ENCODE results near the gene LSM12. TPM values are rescaled to one million over a fixed set of nuclear protein-coding genes. Genes with fewer than 3 reads are reported as not detected.
A peak's percentile ranks its signal among the peaks of the same experiment; 100 is the strongest.

The LSM12 gene
- total RNA-seq (2014; rRNA removed; shearing (Covaris generic)), result 57.1 and 72.5 TPM in 2 replicates

DNA sequence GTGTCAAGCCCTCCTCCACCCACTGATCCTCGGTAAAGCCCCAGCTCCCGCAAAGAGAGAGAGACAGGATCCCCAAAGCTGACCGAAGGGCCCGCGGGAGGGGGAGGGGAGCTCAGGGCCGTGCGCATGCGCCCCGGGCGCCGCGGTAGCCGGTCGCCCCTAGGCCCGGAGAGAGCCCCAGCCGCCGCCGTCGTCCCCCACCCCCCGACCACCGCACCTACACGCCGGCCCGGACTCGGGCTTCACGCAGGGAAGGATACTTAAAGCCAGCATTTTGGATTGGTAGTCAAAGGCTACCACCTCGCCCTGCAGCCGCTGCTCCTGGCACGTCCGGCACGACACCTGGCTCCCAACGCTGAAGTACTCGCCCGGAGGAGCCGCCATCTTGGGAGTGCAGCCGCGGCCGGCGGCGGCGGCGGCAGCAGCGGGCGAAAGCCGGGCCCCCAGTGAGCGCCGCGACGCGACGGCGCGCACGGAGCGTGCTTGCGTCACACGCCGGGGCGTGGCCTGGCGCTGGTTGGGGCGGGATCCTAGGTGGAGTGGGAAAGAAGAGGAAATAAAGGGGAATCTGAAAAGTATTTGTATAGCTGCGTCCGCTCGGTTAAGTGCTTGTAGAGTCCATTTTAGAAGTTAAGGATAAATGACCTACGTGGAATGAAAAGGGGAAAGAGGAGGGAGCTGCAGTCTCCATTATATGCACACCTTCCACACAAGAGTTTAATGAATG lies at the start of gene LSM12:
TSS of gene LSM12 (minus strand) at position 468 of the 727 bp plus-strand sequence. CDS start at position 384, 84 bp downstream.

DNA sequence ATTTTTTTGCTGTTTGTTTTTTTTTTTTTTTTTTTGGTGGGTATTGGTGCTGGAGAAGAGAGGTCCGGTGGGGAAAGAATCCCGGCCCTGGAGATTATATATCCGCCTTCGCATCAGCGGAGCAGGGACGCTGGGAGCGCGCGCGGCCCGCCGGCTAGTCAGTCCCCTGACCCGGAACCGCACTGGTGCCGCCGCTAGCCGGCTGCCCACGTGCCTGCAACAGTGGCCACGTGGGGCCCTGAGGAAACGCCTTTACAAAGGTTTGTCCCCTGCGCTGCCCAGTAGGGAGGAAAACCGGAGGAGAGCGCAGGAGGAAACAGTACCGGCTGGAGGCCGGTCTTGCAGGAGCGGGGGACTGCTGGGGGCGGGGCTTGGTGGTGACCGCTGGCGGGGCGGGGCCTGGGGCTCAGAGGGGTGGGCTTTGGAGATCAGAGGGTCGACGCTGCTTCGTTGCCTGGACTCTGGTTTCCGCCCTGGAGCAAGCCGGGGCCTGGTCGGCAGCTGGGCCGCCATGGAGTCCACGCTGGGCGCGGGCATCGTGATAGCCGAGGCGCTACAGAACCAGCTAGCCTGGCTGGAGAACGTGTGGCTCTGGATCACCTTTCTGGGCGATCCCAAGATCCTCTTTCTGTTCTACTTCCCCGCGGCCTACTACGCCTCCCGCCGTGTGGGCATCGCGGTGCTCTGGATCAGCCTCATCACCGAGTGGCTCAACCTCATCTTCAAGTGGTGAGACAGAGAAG lies 4.2 kb upstream of the LSM12 start, which contains the start of gene G6PC3:
TSS of gene G6PC3 (plus strand) at position 281 of the 743 bp plus-strand sequence. CDS start at position 512, 231 bp downstream.

DNA sequence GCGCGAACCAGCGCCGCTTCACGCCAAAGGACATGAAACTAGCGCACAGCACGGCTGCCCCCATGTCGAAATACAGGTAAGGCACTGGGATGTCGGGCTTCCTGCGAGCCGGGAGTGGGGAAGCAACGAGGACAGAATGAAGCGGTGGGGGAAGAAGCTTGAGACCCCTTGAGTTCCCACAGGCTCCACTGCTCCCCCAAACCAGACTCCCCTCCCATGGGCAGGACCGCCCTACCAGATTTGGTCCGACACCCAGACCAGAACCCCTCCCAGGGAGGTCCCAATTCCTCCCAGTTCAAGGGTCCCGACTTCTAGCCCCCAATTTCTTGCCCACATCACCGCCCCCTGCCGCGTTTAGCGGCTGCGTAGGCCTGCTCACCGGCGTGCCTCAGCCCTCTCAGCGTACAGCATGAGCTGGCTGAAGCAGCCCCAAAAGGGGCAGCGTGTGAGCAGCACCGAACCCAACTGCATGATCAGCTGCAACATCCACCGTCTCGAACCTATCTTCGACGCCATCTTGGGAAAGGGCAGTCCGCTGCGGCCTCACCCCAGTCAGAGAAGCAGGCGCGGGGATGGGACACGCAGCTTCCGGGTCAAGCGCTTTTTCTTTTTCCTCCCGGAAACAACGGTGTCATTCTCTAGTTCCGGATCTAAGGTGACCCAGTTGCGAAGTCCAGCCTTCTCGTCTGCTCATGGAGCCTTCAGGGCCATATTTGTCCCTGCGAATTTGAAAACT lies 51.9 kb downstream of the LSM12 start, which contains the start of gene TMEM101:
TSS of gene TMEM101 (minus strand) at position 527 of the 736 bp plus-strand sequence. CDS start at position 516, 11 bp downstream.

DNA sequence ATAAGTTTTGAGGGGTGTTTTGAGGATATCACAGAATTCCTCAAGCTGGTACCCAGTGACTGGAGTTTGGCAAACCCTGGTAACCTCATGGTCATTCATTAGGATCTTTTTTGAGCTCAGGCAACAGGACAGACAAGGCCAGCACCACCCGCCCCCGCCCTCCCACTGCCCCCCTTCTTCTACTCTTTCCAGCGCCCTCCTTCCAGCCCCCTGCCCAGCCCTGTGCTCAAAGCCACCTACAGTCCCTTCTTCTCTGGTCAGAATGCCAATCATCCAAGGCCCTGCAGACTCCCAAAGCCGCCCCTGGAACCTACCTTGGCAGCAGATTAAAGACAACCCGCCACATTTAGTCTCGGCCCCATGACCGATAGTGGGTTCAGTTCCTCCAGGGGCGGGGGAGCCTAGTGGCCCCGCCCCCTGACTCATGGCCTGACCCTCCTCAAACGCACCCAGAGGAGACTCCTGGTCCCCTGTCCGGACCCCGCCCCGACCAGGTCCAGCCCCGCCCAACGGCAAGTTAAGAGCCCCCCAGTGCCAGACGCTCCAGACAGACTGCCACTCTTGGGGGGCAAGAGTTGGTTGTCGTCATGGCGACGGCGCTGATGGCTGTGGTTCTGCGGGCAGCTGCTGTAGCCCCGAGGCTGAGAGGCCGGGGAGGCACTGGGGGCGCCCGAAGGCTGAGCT lies 62.3 kb downstream of the LSM12 start, which contains the start of gene NAGS:
TSS of gene NAGS (plus strand) at position 546 of the 684 bp plus-strand sequence. CDS start at position 588, 42 bp downstream.

Small RNAs within 50 kb of the gene (small RNA-seq; reads per million reads assigned to genes)
- gene RF00012, result 0.54 reads per million, percentile 29 among the genes with 10 or more reads in this experiment

Other genes with a start within 250 kb of the LSM12 start
- 12.7 and 19.9 TPM in 2 replicates for gene MPP3, start 233.5 kb downstream of the LSM12 start, total RNA-seq (2014; rRNA removed; shearing (Covaris generic))
- not detected in 2 replicates for gene CD300LG, start 219.5 kb downstream of the LSM12 start, total RNA-seq (2014; rRNA removed; shearing (Covaris generic))
- 3.6 and 5.7 TPM in 2 replicates for gene MPP2, start 159.1 kb downstream of the LSM12 start, total RNA-seq (2014; rRNA removed; shearing (Covaris generic))
- not detected in 2 replicates for gene PPY, start 124.2 kb downstream of the LSM12 start, total RNA-seq (2014; rRNA removed; shearing (Covaris generic))
- gene PYY, start 112.7 kb downstream of the LSM12 start, total RNA-seq (2014; rRNA removed; shearing (Covaris generic)), result not detected in 2 replicates
- gene NAGS, start 62.0 kb downstream of the LSM12 start, total RNA-seq (2014; rRNA removed; shearing (Covaris generic)), result 0.96 and 0.98 TPM in 2 replicates
- gene TMEM101, start 51.7 kb downstream of the LSM12 start, total RNA-seq (2014; rRNA removed; shearing (Covaris generic)), result 56.5 and 61.0 TPM in 2 replicates
- 67.5 and 80.3 TPM in 2 replicates for gene G6PC3, start 4.1 kb upstream of the LSM12 start, total RNA-seq (2014; rRNA removed; shearing (Covaris generic))
- gene HDAC5, start 57.0 kb upstream of the LSM12 start, total RNA-seq (2014; rRNA removed; shearing (Covaris generic)), result 62.8 and 63.2 TPM in 2 replicates
- 7.6 and 8.6 TPM in 2 replicates for gene HROB, start 75.3 kb upstream of the LSM12 start, total RNA-seq (2014; rRNA removed; shearing (Covaris generic))
- gene ASB16, start 104.0 kb upstream of the LSM12 start, total RNA-seq (2014; rRNA removed; shearing (Covaris generic)), result not detected in 2 replicates
- gene TMUB2, start 120.3 kb upstream of the LSM12 start, total RNA-seq (2014; rRNA removed; shearing (Covaris generic)), result 23.2 and 27.8 TPM in 2 replicates
- gene ATXN7L3, start 133.2 kb upstream of the LSM12 start, total RNA-seq (2014; rRNA removed; shearing (Covaris generic)), result 53.0 and 54.7 TPM in 2 replicates
- 100 and 108 TPM in 2 replicates for gene UBTF, start 153.0 kb upstream of the LSM12 start, total RNA-seq (2014; rRNA removed; shearing (Covaris generic))
- gene SLC4A1, start 201.5 kb upstream of the LSM12 start, total RNA-seq (2014; rRNA removed; shearing (Covaris generic)), result not detected in 2 replicates
- 0.79 and 2.6 TPM in 2 replicates for gene RUNDC3A, start 241.9 kb upstream of the LSM12 start, total RNA-seq (2014; rRNA removed; shearing (Covaris generic))